Spleen (tissue), 11 donors: ENCODE results near the gene KSR1. TPM values are rescaled to one million over a fixed set of nuclear protein-coding genes. Genes with fewer than 3 reads are reported as not detected.

Experiments
- DNase-seq: peaks from one replicate; pipeline ENCODE4 v3.0.0-alpha.2; 2020
- H3K27ac ChIP-seq, 8 donors: fragments of 200-600 bp; sonication (generic) in 7 of 8; 1 replicate in 4 of 8; 2 replicates in 4 of 8; pipeline versions ENCODE4 v1.5.0 to v1.8.0; 2016 to 2021; ENCODE audit warnings: inconsistent platforms in 4 of 8, mild to moderate bottlenecking in 4 of 8, moderate library complexity in 1 of 8
- H3K27me3 ChIP-seq, 7 donors: fragments of 200-600 bp; sonication (generic) in 6 of 7; replicated peaks in 1 of 7; 1 replicate in 4 of 7; 2 replicates in 3 of 7; pipeline versions ENCODE4 v1.5.0 to v1.8.0; 2016 to 2021; ENCODE audit warnings: inconsistent platforms in 3 of 7, mild to moderate bottlenecking in 1 of 7
- H3K36me3 ChIP-seq, 6 donors: fragments of 200-600 bp; sonication (generic) in 5 of 6; 1 replicate in 4 of 6; 2 replicates in 2 of 6; pipeline versions ENCODE4 v1.5.0 to v1.8.0; 2016 to 2021; ENCODE audit warnings: inconsistent platforms in 2 of 6
- H3K4me1 ChIP-seq, 6 donors: fragments of 200-600 bp; sonication (generic) in 5 of 6; 1 replicate in 3 of 6; 2 replicates in 3 of 6; pipeline versions ENCODE4 v1.5.0 to v1.8.0; 2016 to 2021; ENCODE audit warnings: inconsistent platforms in 3 of 6
- H3K4me3 ChIP-seq, 8 donors: fragments of 200-600 bp; sonication (generic) in 7 of 8; 1 replicate in 4 of 8; 2 replicates in 4 of 8; pipeline versions ENCODE4 v1.5.0 to v1.8.0; 2016 to 2021; ENCODE audit warnings: inconsistent platforms in 4 of 8, mild to moderate bottlenecking in 4 of 8, moderate library complexity in 2 of 8
- H3K9me3 ChIP-seq, 8 donors: fragments of 200-600 bp; sonication (generic) in 7 of 8; 1 replicate in 4 of 8; 2 replicates in 4 of 8; pipeline versions ENCODE4 v1.5.0 to v1.8.0; 2016 to 2021; ENCODE audit warnings: inconsistent platforms in 4 of 8
- CTCF ChIP-seq, 11 experiments: fragments of 200-600 bp in 7 of 11; fragments of 450-650 bp in 4 of 11; sonication (generic) in 4 of 11; IDR thresholded peaks in 8 of 11; conservative IDR thresholded peaks in 3 of 11; 1 replicate in 7 of 11; 2 replicates in 4 of 11; pipeline versions ENCODE4 v1.4.0 to v1.8.0; 2016 to 2021; ENCODE audit warnings: antibody characterized with exemption in 11 of 11, inconsistent platforms in 4 of 11, mild to moderate bottlenecking in 1 of 11
- POLR2A ChIP-seq, 3 donors: fragments of 450-650 bp; IDR thresholded peaks; one replicate each; pipeline ENCODE4 v1.5.1; 2017; ENCODE audit warnings: antibody characterized with exemption in 3 of 3, mild to moderate bottlenecking in 1 of 3
- POLR2AphosphoS5 ChIP-seq, 3 donors: sonication (generic); formaldehyde crosslinking; IDR thresholded peaks; one replicate each; pipeline ENCODE4 v1.5.1; 2017; ENCODE audit warnings: antibody characterized with exemption in 3 of 3
- WGBS, 5 donors: extraction: QIAGEN DNeasy Blood & Tissue Kit in 3 of 5; methylation state at CpG; one replicate each; pipeline versions ENCODE4 v1.1.5 to v1.1.7; 2013 to 2018; 5-methylcytosine and 5-hydroxymethylcytosine counted together
- intact Hi-C: fragments of 100-400 bp; cut with DNase I; formaldehyde crosslinking; loops from one replicate; pipeline ENCODE4 v1.15.0; 2023; ENCODE audit warnings: low total_unique reads
- polyA plus RNA-seq, 3 donors: library from polyadenylated mRNA; stranded (reverse); fragments of 200-250 nt; gene quantifications; one replicate each; pipeline ENCODE4 v1.2.1, GENCODE V29; 2013
- total RNA-seq, 7 donors: library from RNA; depleted of rRNA in 3 of 7; stranded (reverse); fragments of >200 nt in 3 of 7; fragmentation: NEBNext Ultra II Directional in 4 of 7; extraction: Animal tissue kit (Norgen Biotek cat#: 25700) in 4 of 7; gene quantifications; one replicate each; pipeline versions ENCODE4 v1.1.0 to v1.2.1, GENCODE V29; 2016 to 2021
- donor health status: healthy with polysubstance abuse.
- donor health status: DM: no; HTN: no; CAD: no; lungs with moderate emphysema.
- donor health status: DM: no; HTN: no; CAD: no.
- donor health status: Bipolar disorder and iron deficiency.
- donor health status: healthy.
- donor health status: DM: no; HTN: no; CAD: no.
- donor health status: DM: yes; HTN: yes; CAD: no.

Gene KSR1
- total and polyA plus RNA-seq, 10 donors = 6.4 to 100 (median 46.0) TPM

- H3K4me3 ChIP-seq = no peak overlapping the region
- no peaks in the 10 kb centered on the region for H3K9me3 ChIP-seq
- peaks cover 0 to 84% (median 24%) of the 10 kb centered on the region in 6 donors for H3K36me3 ChIP-seq
- no peak overlapping the region for H3K27ac ChIP-seq
- H3K4me1 ChIP-seq = peaks cover 0 to 10% (median 7%) of the 10 kb centered on the region in 6 donors
- DNase-seq = no peak
- TF ChIP-seq POLR2A (IDR thresholded peaks at IDR 0.05) (no peak), CTCF (IDR thresholded peaks at IDR 0.05 in 8 of 11, conservative IDR thresholded peaks at IDR 0.05 in 3 of 11) (no peak), POLR2AphosphoS5 (IDR thresholded peaks at IDR 0.05) (no peak)
- no peaks in the 10 kb centered on the region for H3K27me3 ChIP-seq
- intact Hi-C loops = no loop called here
- 92 to 100% (median 95%) methylated on average over 5 of the region's 5 CpGs for WGBS, 5 donors
These were observed 129.5 kb downstream of the KSR1 start for GRCh38 chr17:27585792-27586191.

- TF ChIP-seq POLR2A (IDR thresholded peaks at IDR 0.05) (no peak), POLR2AphosphoS5 (IDR thresholded peaks at IDR 0.05) (no peak), CTCF (IDR thresholded peaks at IDR 0.05 in 8 of 11, conservative IDR thresholded peaks at IDR 0.05 in 3 of 11) (no peak)
- Histone ChIP-seq H3K4me3 (no peak overlapping the region), H3K27ac (no peak overlapping the region), H3K4me1 (peaks cover 0 to 10% (median 6%) of the 10 kb centered on the region in 6 donors), H3K27me3 (no peaks in the 10 kb centered on the region), H3K9me3 (no peaks in the 10 kb centered on the region), H3K36me3 (peaks cover 0 to 89% (median 24%) of the 10 kb centered on the region in 6 donors)
- intact Hi-C loops = no loop called here
- whole genome bisulfite sequencing, 5 donors = 88 to 94% (median 89%) methylated on average over 8 of the region's 8 CpGs
- DNase-seq = no peak
These were observed 130.0 kb downstream of the KSR1 start for GRCh38 chr17:27586203-27586721.

GRCh38 chr17:27588354-27588753 lies 132.1 kb downstream of the KSR1 start:
- 89 to 95% (median 93%) methylated on average over 13 to 15 of the region's 15 CpGs for WGBS, 5 donors
- Histone ChIP-seq H3K4me1 (peaks cover 0 to 10% (median 0%) of the 10 kb centered on the region in 6 donors), H3K36me3 (peaks cover 0 to 99% (median 35%) of the 10 kb centered on the region in 6 donors), H3K9me3 (no peaks in the 10 kb centered on the region), H3K27me3 (no peaks in the 10 kb centered on the region), H3K4me3 (no peak overlapping the region), H3K27ac (no peak overlapping the region)
- intact Hi-C loops = no loop called here
- no peak for DNase-seq
- TF ChIP-seq CTCF (IDR thresholded peaks at IDR 0.05 in 8 of 11, conservative IDR thresholded peaks at IDR 0.05 in 3 of 11) (no peak), POLR2AphosphoS5 (IDR thresholded peaks at IDR 0.05) (peak in 1 of 3 donors; percentile 8), POLR2A (IDR thresholded peaks at IDR 0.05) (no peak)

GRCh38 chr17:27590864-27591263 lies 134.6 kb downstream of the KSR1 start:
- peaks cover 0 to 99% (median 37%) of the 10 kb centered on the region in 6 donors for H3K36me3 ChIP-seq
- intact Hi-C loops = loop anchor here (10.0 kb wide), 1 partner anchor 136 kb away; the partner anchor contains the start of gene KSR1
- WGBS, 5 donors = 94 to 100% (median 98%) methylated on average over 3 of the region's 3 CpGs
- no peak overlapping the region for H3K27ac ChIP-seq
- no peak overlapping the region for H3K4me3 ChIP-seq
- no peak for TF ChIP-seq POLR2A (IDR thresholded peaks at IDR 0.05)
- no peak for TF ChIP-seq CTCF (IDR thresholded peaks at IDR 0.05 in 8 of 11, conservative IDR thresholded peaks at IDR 0.05 in 3 of 11)
- no peak for DNase-seq
- H3K4me1 ChIP-seq = no peaks in the 10 kb centered on the region
- no peaks in the 10 kb centered on the region for H3K9me3 ChIP-seq
- H3K27me3 ChIP-seq = no peaks in the 10 kb centered on the region
